Measurements from ENCODE around the gene MED9.

DNA sequence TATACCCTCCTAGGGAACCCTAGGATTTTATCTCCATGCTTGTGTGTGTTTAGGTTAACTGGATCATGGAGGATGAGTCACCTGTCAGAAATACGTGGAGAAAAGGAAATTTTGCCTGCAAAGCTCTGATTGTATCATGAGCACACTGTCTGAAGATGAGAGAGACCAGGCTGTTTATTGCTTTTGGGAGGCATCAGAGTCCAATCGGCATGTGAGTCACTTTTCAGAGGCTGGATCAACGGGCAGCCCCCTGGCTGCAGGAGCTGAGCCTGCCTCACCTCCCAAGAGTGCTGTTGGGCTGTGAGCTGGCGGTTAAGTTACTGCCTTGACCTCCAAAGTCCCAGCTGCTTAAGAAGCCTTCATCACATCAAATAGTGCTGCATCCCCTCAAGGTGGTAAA, 41.5 kb upstream of the MED9 start:
- TF ChIP-seq, protein P1, sequence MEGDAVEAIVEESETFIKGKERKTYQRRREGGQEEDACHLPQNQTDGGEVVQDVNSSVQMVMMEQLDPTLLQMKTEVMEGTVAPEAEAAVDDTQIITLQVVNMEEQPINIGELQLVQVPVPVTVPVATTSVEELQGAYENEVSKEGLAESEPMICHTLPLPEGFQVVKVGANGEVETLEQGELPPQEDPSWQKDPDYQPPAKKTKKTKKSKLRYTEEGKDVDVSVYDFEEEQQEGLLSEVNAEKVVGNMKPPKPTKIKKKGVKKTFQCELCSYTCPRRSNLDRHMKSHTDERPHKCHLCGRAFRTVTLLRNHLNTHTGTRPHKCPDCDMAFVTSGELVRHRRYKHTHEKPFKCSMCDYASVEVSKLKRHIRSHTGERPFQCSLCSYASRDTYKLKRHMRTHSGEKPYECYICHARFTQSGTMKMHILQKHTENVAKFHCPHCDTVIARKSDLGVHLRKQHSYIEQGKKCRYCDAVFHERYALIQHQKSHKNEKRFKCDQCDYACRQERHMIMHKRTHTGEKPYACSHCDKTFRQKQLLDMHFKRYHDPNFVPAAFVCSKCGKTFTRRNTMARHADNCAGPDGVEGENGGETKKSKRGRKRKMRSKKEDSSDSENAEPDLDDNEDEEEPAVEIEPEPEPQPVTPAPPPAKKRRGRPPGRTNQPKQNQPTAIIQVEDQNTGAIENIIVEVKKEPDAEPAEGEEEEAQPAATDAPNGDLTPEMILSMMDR (conservative IDR thresholded peaks at IDR 0.05; ENCODE audit: low read depth, low read length): peak; percentile 41; the same call in 1 of the 2 replicates
- TF ChIP-seq EZH2 (IDR thresholded peaks at IDR 0.05; ENCODE audit: low read length, unreplicated experiment): no peak

Data from PC-3 (cell line).